HL-60/S4 (cell line): Measurements from ENCODE around the gene FLNB.

ENCODE experiments used
- in situ Hi-C: fragments of 300-500 bp; cut with MboI; formaldehyde crosslinking; loops from 2 replicates; pipeline ENCODE4 v1.14.3; 2022; ENCODE audit warnings: low sequenced_read_pairs

FLNB gene

DNA sequence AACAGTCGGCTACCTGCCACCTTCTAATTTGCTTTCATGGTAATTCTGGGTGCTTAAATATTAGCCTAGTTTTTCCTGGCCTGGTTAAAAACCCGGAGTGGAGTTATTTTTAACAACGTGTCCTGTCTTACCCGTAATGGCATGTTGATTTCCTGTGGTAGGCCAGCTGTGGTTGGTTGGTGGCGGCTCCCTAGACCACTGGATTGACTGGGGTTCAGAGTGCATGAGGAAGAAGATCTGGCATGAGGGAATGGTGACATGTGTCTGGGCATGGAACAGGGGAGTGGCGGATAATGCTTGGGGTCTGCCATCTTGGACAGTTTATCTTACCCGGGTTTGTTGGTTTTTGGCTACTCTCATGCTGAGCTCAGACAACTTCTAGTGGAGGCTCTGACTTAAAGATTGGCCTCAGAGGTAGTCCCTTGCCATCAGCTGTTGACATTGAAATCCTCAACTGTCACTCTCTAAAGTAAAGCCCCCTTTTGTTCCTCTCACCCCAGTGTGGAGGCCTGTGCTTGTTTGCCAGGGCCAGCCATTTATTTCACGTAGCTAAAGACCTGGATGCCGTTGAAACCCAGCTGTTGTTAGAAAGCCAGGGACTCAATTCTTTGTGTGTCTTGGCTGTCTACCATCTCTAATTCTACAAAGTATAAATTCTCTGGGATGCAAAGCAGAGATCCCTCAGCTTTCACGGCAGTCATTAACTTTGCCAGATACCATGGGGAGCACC lies 121.0 kb downstream of the FLNB start:
- in situ Hi-C loops: no loop called here

GRCh38 chr3:58130591-58130990 lies 122.4 kb downstream of the FLNB start:
- in situ Hi-C loops: no loop called here

DNA sequence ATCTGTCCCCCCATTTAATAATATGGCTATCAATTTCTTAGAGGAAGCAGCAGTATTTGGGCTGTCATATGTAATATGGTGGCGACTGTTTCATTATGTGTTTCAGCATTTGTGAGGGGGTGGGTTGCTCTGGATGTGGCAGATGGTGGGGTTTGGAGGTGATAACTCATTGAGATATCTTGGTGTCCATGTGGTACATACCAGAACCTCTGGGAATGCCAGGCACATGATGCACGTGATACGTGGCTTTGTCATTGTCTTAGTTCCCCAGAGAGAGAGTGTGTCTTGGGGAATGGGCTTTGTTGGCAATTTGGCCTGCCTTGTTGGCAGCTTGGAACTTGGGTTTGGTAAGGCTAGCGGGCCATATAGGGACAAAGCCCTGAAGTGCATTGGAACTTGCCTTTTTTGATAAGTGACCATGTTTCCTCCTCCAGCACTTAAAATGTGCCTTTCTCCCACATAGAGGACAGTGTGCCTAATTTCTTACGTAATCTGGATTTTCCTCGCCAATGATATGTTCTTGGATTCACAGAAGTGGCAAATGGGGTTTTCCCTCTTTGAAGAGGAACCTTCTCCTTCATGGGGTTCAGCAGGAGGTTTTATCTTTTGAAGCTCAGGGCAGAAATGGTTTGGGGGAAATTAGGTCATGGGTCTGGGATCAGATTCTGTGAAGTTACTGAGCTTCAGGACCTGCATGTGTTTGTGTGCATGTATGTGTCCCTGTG lies 123.0 kb downstream of the FLNB start:
- in situ Hi-C loops: no loop called here

GRCh38 chr3:58132850-58133249 lies 124.6 kb downstream of the FLNB start:
- in situ Hi-C loops: no loop called here

GRCh38 chr3:58134468-58134867 lies 126.2 kb downstream of the FLNB start:
- in situ Hi-C loops: no loop called here

- in situ Hi-C loops: no loop called here
Measured at GRCh38 chr3:58135712-58136543, 127.7 kb downstream of the FLNB start.

- in situ Hi-C loops: no loop called here
Measured at GRCh38 chr3:58137306-58137705, 129.1 kb downstream of the FLNB start.

- in situ Hi-C loops: no loop called here
Measured at GRCh38 chr3:58141766-58142345, 133.6 kb downstream of the FLNB start.

DNA sequence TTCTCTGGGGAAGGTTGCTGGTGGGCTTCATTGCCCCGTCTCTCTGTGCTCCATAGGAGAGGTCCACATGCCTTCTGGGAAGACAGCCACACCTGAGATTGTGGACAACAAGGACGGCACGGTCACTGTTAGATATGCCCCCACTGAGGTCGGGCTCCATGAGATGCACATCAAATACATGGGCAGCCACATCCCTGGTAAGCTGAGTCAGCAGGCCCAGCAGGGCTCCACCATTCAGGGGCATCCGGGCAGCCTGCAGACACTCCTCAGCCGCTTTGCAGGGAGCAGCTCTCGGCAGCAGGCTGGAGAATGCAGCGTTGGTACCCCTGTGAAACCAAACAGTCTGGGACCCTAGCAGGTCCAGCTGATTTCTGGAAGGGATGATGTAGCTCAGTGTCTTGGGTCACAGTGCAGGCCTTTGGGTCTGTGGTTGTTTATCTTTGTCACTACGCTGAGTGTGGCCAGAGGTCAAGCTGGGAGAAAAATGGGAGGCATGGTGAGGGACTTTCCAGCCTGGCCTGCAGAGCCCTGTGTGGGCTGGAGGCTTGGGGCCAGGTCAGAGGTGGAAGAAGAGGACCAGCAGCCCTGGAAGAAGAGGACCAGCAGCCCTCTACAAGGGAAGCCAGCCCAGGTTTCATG lies 135.3 kb downstream of the FLNB start:
- in situ Hi-C loops: no loop called here

DNA sequence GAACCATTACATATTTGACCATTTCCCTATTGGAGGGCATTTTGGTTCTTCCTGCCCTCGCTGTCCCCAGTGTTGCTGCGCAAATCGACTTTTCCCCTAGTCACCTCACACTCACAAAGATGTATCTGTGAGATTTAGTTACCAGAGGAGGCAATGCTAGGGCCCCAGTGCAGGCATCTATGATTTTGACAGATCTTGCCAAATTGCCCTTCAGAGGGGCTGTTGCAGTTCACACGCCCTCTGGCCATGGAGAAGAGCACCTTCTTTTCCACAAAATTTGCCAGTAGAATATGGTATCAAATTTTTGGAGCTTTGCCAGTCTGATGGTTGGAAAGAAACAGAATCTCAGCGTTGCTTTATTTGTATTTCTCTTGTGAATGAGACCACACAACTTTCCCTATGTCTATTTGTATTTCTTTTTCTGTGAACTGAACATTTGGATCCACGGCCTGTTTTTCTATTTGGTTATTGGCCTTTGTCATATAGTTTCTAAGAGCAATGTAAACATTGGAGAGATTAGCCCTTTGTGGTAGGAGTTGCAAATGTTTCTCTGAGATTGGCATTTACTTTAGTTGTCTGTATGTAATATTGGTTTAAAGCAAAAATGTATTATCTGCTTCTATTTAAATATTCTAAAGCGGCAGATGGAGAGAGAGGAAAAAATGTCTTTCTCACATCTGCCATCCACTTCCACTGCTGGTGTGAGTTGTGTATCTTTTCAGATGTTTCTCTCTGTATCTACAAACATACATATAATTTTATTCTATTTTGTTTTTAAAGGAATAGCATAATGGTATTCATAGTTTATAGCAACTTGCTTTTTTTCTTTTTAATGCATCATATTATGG lies 136.5 kb downstream of the FLNB start:
- in situ Hi-C loops: no loop called here

DNA sequence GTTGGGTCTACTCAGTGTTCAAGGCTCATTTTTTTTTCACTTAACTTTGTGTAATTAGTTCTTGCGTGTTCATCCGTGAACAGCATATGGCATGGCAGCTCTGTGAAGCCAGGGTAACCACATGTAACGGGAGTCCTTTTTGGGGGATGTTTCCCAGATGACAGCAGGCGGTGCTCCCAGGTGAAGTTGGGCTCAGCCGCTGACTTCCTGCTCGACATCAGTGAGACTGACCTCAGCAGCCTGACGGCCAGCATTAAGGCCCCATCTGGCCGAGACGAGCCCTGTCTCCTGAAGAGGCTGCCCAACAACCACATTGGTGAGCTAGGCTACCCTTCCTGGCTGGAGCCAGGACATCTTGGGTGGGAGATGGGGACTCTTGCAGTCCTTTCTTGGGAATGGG lies 139.8 kb downstream of the FLNB start:
- in situ Hi-C loops: no loop called here

DNA sequence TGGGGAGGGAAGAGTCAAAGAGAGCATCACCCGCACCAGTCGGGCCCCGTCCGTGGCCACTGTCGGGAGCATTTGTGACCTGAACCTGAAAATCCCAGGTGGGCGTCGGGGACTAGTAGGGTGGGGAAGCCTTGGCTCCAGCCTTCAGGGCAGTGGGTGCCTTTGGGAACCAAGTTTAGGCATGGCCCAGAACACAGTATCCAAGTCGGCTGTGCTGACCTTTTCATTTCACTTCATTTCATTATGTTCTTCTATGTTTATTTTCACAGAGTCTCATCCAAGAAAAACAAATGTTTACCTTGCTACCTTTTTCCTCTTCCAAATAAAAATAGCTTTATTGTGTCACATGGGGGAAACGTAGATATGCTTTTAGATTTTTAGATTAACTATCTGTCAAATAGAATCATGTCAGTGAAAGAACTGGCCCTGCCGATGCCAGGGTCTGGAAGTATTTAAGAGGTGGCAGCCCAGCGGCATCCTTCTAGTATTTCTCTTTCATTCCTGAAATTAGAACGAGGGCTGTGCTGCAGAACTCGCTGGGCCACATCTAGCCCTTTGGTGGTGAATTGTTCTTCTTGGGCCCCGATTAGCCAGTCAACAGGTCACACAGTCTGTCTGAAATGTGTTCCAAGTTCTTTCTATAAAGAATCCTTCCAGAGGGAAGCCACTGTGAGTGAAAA lies 142.0 kb downstream of the FLNB start:
- in situ Hi-C loops: loop anchor here (25.0 kb wide), 1 partner anchor 138 kb away; the partner anchor contains the start of gene FLNB

- in situ Hi-C loops: loop anchor here (25.0 kb wide), 1 partner anchor 139 kb away; the partner anchor contains the start of gene FLNB
Measured at GRCh38 chr3:58150810-58151199, 142.6 kb downstream of the FLNB start.

DNA sequence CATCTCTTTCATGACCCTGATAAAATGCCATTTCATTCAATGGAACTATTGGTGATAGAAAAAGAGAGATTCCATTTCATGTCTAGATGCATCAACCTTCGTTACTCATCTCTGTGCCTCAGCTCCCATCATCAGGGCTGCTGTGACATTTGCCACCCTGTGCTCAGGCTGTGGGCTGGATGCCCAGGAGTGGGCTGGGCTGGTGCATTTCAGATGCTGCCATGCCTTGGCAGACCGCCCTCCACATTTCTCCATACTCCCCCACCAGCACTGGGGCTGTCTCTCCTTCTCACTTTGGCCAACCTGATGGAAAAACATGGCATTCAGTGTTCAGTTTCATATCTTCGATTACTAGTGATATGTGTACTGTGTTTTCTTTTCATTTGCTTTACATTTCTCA lies 143.4 kb downstream of the FLNB start:
- in situ Hi-C loops: loop anchor here (25.0 kb wide), 1 partner anchor 139 kb away; the partner anchor contains the start of gene FLNB

DNA sequence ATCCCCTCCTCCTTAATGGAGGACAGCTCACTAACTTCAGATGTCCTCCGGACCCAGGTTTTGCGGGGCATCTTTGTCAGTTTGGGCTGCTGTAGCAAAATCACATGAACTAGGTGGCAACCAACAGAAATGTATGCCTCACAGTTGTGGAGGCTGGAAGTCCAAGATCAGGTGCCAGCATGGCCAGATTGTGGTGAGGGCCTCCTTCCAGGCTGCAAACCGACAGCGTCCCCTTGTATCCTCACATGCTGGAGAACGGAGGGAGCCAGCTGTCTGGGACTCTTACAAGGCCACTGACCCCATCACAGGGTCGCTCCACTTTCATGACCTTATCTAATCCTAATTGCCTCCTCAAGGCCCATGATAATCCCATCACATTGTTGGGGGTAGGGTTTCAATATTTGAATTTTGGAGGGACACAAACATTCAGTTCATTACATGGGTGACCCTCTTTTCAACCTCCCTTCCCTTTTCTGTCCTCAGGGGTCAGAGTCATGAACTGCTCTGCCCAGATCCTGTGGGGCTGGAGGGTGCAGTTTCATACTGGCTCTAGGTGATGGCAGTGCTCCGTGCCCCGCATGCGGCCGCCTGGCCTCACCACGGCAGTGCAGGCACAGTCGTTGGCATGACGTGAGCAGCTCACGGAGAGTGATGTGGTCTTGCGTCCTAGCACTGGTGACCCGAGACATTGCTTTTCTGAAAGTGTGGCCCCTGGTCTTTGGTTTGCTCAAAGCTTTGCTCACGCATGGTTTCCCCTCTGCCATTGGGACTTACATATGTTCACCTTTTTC lies 144.2 kb downstream of the FLNB start:
- in situ Hi-C loops: loop anchor here (25.0 kb wide), 1 partner anchor 140 kb away; the partner anchor contains the start of gene FLNB

DNA sequence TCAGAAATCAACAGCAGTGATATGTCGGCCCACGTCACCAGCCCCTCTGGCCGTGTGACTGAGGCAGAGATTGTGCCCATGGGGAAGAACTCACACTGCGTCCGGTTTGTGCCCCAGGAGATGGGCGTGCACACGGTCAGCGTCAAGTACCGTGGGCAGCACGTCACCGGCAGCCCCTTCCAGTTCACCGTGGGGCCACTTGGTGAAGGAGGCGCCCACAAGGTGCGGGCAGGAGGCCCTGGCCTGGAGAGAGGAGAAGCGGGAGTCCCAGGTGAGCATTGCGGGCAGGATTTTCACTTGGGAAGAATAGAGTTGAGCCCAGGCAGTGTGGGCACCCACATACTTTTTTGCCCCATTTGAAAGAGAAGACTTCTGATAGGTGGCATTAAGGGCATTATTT lies 145.1 kb downstream of the FLNB start:
- in situ Hi-C loops: loop anchor here (25.0 kb wide), 1 partner anchor 141 kb away; the partner anchor contains the start of gene FLNB

GRCh38 chr3:58154626-58155449 lies 146.6 kb downstream of the FLNB start:
- in situ Hi-C loops: loop anchor here (25.0 kb wide), 1 partner anchor 143 kb away; the partner anchor contains the start of gene FLNB
